ENCODE measurements around the gene DCTPP1.

The DCTPP1 gene

DNA sequence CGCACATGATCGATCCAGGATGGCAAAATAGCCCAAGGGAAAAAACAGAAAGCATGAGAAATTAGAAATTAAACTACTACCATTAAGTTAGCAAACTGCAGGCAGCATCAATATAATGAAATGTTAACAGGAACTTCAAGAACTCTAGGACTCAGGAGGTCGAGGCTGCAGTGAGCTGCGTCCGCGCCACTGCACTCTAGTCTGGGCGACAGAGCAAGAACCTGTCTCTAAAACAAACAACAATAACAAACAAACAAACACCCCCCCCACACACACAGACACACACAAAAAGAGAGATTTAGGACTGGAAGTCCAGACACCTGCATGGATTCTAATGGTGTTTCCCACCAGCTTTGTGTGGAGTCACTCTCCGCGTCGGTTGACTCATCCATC lies 16.4 kb upstream of the DCTPP1 start:
- no peak for DNase-seq

DNA sequence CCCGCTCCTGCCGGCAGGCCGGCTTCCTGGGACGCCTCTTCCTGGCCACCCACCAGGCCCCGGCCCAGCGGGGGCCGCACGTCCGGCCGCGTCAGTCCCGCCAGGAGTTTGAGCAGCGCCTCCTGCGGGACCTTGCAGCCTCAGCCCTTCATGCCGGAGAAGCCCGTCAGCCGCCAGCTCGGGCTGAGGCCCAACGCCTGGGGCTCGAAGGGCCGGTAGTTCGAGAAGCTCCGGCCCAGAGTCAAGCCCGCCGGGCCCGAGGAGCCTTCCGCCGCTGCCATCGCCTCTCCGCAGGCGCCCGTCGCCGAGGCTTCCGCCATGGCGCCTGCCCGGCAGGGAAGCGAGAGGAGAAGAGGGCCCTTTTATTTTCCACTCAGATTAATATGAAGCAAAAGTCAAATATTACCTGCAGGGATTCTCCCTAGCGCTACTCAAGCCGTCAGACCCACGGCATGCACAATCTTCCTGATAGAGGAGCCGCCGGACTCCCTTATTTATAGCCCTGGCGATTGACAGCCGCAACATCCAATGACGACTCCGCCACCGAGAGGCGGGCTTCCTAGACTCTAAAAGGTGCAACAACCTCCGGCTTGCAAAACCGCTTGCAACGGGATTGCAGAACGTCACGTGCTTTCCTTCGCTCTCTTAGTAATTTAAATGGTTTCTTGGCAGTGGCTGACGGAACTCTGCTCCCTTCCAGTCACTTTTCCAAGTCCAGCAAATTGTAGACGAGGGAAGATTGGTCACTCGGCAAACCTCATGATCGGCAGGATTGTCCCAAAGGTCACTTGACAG lies 15.8 kb upstream of the DCTPP1 start, which contains the start of gene SEPHS2:
TSS of gene SEPHS2 (minus strand) at position 467 of the 795 bp plus-strand sequence. CDS start at position 320, 147 bp downstream.
- DNase-seq = peak; percentile 95

- DNase-seq = no peak
Measured at GRCh38 chr16:30445149-30445407, 15.2 kb upstream of the DCTPP1 start.

DNA sequence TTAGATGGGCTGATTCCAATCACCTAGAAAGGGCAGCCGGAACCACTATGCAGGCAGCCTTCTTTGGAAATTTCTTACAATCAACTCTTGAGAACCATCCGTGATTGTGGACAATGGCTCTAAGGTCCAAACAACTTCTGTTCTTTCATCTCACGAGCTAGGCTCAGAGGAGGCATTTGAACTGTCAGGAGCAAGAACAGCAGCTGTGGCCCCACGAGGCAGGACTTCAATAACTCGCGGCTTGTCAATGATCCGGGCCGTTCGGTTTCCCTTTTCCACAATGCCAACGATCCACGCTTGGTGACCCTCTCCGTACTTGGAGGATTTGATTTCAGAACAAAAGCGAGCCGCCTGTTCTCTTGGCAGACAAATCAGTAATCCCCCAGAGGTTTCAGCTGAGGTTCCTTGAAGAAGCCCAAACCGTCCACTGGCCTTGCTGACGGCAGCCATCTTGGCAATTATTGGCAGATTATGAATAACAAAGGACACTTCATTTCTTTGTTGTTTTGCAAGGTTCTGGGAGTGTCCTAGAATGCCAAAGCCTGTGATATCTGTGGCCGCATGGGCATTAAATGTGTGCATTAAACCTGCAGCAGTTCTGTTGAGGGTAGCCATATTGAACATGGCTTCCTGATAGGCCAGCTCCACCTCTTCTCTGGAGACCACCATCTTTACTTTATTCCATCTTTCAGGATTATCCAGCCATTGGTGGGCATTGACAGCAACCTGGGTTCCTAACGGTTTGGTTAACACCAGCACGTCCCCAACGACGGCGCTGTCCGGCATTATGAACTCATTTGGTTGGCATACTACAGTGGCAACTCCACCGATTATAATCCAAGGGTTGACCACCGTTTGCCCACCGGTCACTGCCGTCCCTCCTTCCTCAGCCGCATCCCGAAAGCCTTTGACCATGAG lies 14.7 kb upstream of the DCTPP1 start:
- DNase-seq = no peak

GRCh38 chr16:30443631-30444030 lies 13.8 kb upstream of the DCTPP1 start:
- DNase-seq = no peak

- no peak for DNase-seq
Measured at GRCh38 chr16:30439720-30440348, 10.0 kb upstream of the DCTPP1 start.

DNA sequence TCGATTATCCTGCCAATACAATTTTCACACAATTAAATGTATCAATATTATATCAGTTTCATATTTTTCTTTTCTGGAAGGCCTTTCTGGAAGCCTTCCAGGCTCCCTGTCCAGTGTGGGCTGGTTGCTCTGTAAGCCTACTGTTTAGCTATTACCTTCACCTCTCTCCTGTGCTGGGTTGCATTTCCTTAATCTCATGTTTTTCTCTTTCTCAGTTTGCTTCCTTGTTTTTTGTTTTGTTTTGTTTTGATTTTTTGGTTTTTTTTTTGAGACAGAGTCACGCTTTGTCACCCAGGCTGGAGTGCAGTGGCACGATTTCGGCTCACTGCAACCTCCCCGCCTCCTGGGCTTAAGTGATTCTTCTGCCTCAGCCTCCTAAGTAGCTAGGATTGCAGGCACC lies 9.0 kb upstream of the DCTPP1 start:
- no peak for DNase-seq

DNA sequence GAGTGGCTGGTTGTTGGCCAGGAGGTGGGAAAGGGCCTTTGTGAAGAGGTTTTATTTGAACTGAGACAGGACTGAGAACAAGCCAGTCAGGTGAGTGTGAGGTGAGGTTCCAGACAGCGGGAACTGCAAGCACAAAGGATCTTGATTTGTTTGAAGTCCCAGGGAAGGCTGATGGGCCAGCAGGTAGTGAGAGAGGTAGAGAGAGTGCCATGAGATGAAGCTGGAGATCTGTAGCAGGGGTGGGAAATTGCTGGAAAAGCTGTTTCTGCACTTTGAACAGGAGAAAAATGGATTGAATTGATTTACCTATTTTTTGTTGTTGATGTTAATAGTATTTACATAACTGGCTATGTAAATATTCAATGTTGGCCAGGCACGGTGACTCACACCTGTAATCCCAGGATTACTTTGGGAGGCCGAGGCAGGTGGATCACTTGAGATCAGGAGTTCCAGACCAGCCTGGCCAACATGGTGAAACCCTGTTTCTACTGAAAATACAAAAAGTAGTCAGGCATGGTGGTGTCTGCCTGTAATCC lies 7.7 kb upstream of the DCTPP1 start:
- DNase-seq = peak; percentile 98

- no peak for DNase-seq
Measured at GRCh38 chr16:30434852-30435251, 5.0 kb upstream of the DCTPP1 start.

DNA sequence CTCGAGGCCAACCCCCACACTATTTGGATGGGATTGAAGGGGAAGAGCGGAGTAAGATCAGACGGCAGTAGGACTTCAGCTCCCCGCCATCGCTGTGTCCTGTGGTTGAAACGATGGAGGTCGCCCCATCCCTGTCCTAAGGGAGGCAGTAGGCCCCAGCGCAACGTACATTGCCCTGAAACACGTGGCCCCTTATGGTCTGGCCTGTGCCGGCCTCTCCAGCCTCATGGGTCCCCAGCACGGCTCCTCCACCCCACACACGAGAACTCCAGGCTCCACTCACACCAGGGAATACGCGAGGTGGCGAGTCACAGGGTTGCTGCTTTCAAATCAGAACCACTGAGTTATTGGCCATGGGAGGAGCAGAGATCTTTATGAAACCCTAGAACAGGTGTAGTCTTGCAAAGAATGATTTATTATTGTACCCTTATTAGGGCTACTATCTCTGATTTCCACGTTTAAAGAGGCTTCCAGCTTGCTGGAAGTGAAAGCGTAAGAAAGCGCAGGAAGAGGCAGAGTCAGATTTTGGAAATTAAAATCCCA lies 669 bp upstream of the DCTPP1 start:
- DNase-seq = no peak

DNA sequence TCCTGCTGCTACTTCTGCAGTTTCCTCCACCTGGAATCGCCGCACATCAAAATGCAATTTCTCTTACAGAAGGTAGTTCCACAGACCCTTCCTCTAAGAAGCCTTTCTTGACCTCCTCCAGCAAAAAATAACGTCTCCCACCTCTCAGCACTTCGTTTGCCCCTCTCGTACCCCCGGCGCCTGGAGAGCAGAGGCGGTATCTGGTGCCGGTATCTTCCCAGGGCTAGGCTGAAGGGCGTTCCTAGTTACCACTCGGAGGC lies 482 bp downstream of the DCTPP1 start:
- peak; percentile 10 for DNase-seq

- DNase-seq = no peak
Measured at GRCh38 chr16:30428055-30428454, 1.8 kb downstream of the DCTPP1 start.

DNA sequence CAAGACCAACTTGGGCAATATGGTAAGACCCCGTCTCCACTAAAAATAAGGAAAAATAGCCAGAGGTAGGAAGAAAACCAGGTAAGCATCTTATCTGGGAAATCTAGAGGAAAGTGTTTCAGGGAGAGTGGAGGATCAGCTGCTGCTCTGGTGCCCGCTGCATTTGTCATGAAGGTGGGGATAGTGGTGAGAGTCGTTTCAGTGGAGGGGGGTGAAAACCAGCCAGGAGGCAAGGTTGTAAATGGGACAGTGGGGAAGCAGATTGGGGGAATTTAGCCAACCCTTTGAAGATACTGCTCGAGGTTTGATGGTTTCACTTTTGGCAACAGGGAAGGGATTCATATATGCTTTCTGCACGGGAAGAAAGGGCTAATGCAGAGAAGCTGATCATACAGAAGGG lies 8.8 kb downstream of the DCTPP1 start:
- DNase-seq = no peak

DNA sequence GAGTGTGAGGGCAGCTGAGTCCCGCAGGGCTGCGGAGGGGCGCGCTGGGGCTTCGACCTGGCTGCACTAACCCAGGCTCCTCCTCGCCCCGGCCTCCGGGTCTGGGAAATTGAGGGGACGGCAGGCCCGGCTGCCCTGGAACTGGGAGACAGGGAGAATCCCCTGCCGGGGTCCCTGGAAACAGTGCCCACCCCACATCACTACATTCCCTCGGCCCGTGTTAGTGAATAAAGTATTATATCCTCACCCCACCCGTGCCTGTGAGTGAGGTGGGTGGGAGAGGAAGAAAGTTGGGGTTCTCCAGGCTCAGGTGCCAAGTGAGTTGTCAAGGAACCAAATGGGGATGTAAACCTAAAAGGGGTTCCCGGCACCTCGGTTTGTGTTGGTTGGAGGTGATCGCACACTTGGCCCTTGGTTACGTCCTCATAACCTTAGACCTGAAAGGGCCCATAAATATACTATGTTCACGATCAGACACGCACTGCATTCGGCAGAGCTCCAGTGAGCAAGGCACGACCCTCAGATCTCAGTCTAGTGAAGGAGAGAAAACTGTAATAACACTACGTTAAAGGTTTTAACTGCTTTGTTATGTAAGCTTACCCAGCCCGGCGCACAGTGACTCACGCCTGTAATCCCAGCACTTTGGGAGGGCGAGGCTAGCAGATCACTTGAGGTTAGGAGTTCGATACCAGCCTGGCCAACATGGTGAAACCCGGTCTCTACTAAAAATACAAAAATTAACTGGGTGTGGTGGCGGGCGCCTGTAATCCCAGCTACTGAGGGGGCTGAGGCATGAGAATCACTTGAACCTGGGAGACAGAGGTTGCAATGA lies 11.3 kb downstream of the DCTPP1 start:
- DNase-seq = no peak

- DNase-seq = peak; percentile 58
Measured at GRCh38 chr16:30417529-30418349, 12.1 kb downstream of the DCTPP1 start.

GRCh38 chr16:30416624-30417528 lies 13.0 kb downstream of the DCTPP1 start:
- no peak for DNase-seq

- DNase-seq = no peak
Measured at GRCh38 chr16:30416047-30416603, 13.7 kb downstream of the DCTPP1 start.

DNA sequence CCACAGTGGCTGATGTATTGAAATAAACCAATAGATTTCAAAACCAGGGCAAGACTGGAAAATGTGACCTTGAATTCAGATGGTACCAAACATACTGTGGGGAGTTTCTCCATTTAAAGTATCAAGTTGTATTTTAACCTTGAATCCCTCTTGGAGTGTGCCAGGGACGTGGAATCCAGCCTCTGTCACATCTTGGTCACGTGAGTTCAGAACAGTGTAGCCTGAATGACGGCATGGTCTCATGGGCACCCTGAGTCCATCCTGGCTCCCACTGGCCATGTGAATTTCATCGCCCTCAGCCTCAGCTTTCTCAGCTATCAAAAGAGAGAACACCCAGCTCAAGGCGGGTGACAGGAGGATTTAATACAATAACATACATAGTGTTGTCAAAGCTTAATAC lies 15.7 kb downstream of the DCTPP1 start:
- no peak for DNase-seq

- no peak for DNase-seq
Measured at GRCh38 chr16:30413112-30413806, 16.6 kb downstream of the DCTPP1 start.

All from NCI-H2029 treated with DMSO at 0.1 percent for 48 hours (cell line).